GM19455 (cell line): ENCODE results near the gene LETM1.

Experiments
- ATAC-seq: cut with Tn5 transposase; IDR thresholded peaks from one replicate; pipeline ENCODE4 v1.9.1; 2021; ENCODE audit not compliant: unreplicated experiment

Gene LETM1

DNA sequence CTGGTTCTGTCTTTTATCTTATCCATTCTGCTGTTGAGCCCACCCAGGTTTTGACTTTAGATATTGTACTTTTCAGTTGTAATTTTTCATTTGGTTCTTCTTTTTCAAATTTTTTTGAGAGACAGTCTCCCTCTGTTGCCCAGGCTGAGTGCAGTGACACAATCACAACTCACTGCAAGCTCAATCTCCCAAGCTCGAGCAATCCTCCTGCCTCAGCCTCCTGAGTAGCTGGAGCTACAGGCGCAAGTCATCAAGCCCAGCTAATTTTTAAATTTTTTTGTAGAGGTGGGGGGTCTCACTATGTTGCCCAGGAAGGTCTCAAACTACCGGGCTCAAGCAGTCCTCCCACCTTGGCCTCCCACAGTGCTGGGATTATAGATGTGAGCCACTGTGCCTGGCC is 25.7 kb downstream of the LETM1 start:
- no peak for ATAC-seq

- ATAC-seq, result no peak
These were observed 29.2 kb downstream of the LETM1 start for GRCh38 chr4:1826531-1827350.

- no peak for ATAC-seq
These were observed 30.6 kb downstream of the LETM1 start for GRCh38 chr4:1825326-1825725.

DNA sequence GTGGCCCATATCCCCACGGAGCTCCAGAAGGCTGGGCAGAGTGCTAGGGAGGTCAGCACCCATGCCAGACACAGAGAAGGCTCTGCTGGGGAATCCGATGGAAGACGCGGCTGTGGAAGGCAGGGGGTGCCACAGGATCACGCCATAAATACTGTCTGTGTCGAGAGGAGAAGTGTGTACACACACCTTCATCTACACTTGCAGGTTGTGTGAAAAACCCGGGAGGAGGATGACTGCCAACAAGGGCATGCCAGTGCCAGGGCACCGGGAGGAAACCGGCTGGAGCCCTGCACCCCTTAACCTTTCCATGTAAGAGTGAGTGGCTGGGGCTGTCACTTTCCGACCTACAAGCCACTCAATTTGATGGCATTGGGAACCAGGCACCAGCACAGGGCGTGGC is 31.2 kb downstream of the LETM1 start:
- no peak for ATAC-seq

- ATAC-seq, result no peak
These were observed 32.4 kb downstream of the LETM1 start for GRCh38 chr4:1823545-1823932.

- no peak for ATAC-seq
These were observed 33.1 kb downstream of the LETM1 start for GRCh38 chr4:1822568-1823544.

DNA sequence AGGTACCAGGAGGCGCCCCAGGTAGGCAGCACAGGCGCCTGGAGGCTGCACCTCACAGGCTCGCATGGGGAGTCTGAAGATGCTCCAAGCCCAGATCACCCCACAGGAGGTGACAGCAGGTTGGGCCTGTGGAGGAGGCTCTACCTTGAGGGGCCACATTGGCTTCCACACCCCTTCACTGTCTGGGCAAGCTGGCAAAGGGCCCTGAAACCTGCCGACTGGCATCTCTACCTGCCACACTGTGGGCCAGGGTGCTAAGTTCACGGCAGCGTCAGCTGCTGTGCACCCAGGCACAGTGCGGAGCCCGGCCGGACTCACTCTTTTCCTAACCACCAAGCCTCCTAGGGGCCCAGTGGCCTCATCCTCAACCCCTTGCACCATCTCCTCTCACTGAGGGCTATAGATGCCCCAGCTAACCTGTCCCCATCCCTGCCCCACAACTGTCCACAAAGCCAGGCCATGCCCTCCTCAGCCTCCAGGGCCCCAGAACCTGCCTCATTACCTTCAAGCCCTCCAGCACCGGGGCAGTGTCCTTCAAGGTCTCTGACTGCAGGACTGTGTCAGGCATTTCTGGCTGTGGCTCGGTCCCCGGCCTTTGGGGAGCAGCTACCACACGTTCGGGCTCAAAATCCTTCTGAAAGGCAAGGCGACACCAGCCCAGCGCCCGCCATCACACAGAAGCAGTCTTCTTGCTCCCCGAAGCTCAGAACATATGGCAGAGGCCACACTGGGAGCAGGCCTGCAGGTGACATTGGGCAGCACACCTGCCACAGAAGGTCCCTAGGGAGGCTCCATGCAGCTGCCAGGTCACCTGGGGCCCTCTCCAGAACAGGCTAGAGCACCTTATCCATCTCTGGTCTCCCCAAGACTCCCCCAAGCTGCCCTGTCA is 34.0 kb downstream of the LETM1 start:
- ATAC-seq, result no peak

DNA sequence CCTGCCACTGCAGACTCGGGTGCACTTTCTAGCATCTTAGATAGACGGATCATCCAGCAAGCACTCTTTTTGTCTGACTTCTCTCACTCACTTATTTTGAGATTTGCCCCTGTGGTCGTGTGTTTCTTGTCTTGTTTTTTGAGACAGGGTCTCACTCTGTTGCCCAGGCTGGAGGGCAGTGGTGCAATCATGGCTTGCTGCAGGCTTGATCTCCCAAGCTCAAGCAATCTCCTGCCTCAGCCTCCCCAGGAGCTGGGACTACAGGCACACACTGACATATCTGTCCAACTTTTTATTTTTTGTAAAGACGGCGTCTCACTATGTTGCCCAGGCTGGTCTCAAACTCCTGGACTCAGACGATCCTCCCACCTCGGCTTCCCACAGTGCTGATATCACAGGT is 36.1 kb downstream of the LETM1 start:
- ATAC-seq, result no peak

DNA sequence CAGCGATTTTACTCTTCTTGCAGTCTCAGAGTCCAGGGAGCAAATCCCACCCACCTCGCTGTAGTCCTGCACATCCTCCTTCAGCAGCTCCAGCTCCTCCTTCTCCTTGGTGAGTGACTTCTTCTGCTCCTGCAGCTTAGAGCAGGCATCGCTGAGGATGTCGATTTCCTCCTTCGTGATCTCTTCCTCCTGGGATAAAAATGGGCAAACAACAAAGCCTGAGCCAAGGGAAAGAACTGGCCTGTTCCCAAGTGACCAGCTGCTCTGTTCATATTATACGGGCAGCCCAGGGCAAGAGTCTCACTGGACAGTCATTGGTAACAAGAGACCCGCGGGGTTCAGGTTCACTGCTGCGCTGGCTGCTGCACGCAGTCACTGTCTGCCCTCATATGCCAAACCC is 36.7 kb downstream of the LETM1 start:
- no peak for ATAC-seq

DNA sequence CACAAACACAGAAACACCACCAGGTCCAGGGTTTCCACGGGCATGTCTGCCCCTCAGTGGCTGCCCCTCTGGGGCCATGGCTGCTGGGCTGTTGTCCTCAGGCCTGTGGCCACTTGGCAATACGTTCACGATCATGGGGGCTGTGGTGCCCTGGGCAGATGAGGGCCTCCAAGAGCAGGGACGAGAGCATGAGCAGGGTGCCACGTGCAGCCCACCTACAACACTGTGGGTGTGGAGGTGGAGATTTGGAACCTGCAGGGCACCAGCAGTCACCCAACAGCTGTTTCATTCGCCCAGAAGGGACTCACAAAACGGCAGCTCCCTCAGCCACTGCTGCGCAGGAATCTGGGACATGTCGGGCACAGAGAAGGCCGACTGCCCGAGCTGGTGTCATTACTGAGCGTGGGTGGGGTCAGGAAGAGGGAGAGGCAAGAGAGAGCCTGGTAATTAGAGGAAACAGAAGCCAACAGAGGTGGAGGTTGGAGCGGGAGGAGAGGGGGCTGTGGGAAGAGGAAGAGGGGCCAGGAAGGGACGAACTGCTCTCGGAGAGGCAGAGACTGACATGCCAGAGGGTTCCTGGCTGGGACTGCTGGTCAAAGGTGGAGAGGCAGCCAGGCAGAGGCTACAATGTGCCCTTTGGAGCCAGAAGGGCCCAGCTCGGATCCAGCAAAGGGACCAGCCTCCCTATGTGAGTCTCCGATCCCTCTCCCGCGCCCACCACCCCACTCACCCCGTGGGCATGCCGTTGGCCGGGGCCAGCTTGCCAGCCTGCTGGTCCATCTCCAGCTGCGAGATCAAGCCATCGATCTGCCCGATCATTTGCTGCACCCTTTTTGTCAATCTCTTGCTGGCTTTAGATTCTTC is 39.7 kb downstream of the LETM1 start:
- no peak for ATAC-seq

GRCh38 chr4:1815096-1815996 is 40.6 kb downstream of the LETM1 start:
- ATAC-seq, result no peak

DNA sequence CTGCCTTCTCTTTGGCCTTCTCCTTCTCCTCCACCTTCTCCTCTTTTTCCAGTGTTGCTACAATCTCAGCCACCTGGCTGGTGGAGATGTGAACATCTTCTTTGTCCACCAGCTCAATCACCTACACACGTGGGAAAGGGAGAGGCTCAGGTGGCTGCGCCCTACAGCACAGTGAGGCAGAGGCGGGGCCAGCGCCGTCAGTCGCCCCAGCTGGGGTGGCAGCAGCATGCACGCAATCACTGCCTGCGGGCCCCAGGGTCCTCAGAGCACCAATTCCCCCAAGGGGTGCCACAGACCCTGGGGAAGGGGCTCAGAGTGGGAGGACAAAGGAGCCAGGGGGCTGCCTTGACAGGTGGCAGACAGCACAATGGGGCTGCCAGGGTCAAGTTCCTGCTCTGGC is 41.5 kb downstream of the LETM1 start:
- no peak for ATAC-seq

DNA sequence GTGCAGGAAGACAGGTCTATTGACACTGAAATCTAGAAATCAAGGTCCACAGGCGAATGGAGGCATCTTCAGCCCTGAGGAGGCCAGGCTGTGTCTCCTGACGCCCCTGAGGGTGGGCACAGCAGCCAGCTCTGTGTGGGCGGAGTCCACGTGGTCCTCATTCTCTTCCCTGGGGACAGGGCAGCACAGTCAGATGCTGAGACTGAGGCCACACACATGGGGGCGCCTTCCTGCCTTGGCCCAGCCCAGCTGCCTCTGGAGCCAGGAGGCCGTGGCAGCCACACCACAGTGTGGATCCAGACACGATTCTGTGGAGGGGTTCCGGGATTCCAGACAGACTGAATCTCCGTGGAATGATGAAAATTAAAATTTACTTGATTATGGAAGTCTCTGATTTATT is 42.0 kb downstream of the LETM1 start:
- ATAC-seq, result no peak

GRCh38 chr4:1813231-1813630 is 42.7 kb downstream of the LETM1 start:
- ATAC-seq, result no peak

DNA sequence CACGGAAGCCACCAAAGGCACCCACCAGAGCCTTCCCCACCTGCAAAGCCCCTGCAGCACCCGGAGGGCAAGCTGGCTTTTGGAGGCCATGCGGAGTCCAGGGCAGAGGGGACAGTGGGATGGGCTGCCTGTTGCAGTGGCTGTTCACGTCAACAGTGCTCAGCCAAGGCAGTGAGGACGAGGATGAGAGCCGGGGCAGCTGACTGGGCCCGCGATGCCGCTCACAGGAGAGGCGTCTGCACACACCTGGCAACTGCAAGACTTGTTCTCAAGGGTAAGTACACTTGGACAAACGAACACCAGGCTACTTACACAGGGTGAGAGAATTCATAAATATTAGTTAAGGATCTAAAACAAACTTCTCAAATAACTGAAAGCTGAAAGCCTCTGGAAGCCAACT is 43.2 kb downstream of the LETM1 start:
- ATAC-seq, result no peak

DNA sequence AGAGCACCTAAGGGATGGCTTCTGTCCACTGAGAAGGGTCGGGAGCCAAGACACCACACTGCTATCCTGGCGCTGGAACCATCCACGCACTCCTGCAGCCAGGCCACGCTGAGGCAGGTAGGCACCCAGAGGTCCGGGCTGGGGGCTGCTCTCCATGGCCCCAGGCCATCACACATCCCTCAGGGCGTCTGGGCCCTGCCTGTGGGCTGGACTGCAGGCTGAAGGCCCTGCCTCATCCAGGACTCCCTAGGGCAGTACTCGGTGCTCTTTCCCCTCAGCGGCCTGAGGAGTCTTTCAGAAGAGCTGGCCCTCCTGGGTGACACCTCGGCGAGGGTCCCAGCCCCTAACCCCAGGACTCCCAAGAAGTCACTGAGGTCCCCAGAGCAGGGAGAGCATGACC is 45.2 kb downstream of the LETM1 start:
- ATAC-seq, result no peak

DNA sequence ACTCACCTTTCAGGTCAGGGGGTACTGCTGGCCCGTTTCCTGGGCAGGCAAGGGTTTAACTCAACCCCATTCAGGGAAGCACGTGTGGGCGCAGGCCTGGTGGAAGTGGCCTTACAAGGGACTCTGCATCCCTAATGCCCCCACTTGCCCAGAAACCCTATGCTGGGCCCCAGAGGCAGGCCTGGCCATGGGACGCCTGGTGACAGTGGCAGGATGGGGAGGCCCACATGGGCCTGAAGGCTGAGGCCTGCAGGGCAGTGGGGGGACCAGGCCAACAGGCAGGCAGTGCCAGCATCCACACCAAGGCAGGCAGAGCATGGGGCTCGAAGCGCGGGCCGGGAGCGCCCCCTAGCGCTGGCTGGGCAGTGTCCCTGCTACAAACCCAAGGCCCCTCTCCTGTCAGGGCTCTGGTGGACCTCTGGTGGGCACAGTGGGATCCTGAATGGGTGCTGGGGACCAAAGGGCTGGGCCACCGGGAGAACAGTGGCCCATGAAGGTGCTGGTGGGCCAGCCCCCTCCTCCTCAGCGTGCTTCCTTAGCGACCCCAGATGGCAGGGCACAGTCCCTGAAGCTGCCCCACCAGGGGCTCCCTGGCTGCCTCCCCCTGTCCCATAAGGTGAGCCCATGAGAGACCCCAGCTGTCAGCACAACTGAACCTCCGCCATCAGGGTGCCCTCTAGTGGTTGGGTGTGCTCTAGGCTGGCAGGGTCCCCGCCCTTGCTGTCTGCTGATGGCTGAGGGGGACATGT is 46.0 kb downstream of the LETM1 start:
- no peak for ATAC-seq
